GM12875 (cell line): ENCODE results near the gene CADPS2.

Experiments used
- H3K4me3 ChIP-seq: one replicate; pipeline ENCODE4 v1.5.1; 2011; ENCODE audit warnings: low read depth, low read length, control low read depth
- TF ChIP-seq, protein P1 (sequence below): IDR thresholded peaks from 2 replicates; pipeline ENCODE4 v1.5.1; 2011; ENCODE audit warnings: low read depth, mild to moderate bottlenecking, control low read depth, inconsistent platforms, low read length, moderate library complexity, borderline replicate concordance; ENCODE audit not compliant: insufficient read depth

CADPS2 gene

DNA sequence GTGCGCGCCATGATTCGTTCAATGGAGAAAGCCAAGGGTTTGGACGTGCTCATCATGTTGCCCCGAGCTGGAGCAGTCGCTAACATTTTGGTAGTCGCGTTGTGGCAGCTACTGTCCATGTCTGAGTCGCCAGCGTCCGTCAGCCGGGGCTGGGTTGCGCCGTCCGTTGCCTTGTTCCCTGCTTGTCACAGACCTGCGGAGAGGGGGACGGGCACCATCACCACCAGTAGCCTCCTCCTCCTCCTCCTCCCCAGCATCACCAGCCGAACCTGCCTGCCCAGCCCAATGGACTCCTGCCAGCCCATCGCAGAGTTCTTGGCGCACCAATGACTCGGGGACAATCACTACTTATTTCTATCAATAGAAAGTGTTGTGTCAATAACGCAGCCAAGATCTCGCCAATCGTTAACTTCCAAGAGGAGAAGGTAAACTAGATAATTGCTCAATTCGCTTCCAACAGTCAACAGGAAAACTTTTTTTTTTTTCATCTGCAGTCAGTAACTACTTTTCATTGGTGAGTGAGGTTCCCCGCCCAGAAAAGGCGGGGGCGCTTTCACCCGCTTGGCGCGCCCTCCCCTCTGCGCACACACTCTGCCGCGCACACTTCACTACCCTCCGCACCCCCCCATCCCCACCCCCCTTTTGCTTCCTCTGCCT is 581.8 kb downstream of the CADPS2 start, which contains the start of gene FEZF1:
Gene FEZF1, minus strand, starts transcription at position 432 of the 657 bp plus-strand sequence. Its CDS starts 313 bp downstream, at position 119.
- no peak within 1 kb of the TSS for H3K4me3 ChIP-seq
- TF ChIP-seq, protein P1, sequence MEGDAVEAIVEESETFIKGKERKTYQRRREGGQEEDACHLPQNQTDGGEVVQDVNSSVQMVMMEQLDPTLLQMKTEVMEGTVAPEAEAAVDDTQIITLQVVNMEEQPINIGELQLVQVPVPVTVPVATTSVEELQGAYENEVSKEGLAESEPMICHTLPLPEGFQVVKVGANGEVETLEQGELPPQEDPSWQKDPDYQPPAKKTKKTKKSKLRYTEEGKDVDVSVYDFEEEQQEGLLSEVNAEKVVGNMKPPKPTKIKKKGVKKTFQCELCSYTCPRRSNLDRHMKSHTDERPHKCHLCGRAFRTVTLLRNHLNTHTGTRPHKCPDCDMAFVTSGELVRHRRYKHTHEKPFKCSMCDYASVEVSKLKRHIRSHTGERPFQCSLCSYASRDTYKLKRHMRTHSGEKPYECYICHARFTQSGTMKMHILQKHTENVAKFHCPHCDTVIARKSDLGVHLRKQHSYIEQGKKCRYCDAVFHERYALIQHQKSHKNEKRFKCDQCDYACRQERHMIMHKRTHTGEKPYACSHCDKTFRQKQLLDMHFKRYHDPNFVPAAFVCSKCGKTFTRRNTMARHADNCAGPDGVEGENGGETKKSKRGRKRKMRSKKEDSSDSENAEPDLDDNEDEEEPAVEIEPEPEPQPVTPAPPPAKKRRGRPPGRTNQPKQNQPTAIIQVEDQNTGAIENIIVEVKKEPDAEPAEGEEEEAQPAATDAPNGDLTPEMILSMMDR, result no peak

DNA sequence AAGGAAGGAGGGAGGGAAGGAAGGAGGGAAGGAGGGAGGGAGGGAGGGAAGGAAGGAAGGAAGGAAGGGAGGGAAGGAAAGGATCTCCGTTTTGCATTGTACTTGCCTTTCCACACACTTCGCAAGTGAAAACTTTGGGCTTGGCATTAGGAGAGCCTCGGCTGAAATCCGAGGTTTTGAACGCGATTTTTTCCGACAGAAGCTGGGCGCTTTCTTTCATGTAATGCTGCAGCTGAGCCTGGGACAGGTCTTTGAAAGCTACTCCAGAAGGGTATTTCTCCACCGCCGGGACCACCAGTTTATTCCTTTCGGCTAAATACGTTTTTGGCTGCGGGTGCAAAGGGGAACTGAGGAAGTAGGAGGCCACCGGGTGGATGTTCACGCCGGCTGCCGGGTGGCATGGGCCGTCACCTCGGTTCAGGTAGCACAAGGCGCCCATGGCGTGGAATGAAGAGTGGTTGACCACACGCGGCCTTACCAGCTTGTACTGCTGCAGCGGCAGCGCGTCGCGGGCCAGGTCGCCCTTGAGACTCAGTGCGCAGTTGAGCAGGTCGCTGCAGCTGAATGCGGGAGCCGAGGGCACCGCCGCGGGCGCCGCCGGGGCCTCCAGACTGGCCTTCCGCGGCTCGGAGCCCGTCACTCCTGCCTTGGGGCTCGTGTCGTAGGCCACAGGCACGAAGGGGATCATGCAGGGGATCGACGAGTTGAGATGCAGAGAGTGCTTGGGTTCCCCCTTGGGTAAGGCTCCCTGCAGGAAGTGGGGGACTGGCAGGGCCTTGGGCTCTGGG is 582.5 kb downstream of the CADPS2 start:
- TF ChIP-seq, protein P1, result no peak
- no peak overlapping the region for H3K4me3 ChIP-seq

DNA sequence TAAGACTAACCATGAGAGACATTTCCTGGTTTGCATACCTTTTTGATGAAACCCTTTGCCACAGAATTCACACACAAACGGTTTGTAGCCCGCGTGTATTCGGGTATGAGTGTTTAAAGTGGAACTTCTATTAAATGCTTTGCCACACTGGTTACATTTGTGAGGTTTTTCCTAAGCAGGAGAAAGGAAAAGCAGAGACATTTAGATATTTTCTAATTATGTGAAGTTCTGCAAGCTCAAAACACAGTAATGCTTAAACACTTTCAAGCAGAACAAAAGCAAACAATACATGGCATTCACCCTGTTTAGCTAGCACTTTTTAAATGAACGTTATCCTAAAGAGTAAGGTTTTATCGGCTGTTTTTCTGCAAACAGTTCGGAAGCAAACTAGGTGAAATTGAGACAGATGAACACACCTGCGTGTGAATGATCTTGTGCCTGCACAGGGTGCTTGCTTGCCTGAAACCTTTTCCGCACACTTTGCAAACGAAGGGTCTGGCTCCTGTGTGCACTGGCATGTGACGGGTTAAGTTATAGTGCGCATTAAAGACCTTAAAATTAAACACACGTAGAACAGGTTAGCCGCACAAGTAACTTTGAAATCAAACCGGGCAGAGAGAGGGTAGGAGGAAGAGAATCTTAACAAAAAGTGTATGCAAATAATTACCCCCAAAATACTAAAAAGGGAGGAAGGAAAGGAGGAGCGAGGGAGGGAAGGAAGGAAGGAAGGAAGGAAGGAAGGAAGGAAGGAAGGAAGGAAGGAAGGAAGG is 583.3 kb downstream of the CADPS2 start:
- TF ChIP-seq, protein P1, result no peak
- no peak overlapping the region for H3K4me3 ChIP-seq

DNA sequence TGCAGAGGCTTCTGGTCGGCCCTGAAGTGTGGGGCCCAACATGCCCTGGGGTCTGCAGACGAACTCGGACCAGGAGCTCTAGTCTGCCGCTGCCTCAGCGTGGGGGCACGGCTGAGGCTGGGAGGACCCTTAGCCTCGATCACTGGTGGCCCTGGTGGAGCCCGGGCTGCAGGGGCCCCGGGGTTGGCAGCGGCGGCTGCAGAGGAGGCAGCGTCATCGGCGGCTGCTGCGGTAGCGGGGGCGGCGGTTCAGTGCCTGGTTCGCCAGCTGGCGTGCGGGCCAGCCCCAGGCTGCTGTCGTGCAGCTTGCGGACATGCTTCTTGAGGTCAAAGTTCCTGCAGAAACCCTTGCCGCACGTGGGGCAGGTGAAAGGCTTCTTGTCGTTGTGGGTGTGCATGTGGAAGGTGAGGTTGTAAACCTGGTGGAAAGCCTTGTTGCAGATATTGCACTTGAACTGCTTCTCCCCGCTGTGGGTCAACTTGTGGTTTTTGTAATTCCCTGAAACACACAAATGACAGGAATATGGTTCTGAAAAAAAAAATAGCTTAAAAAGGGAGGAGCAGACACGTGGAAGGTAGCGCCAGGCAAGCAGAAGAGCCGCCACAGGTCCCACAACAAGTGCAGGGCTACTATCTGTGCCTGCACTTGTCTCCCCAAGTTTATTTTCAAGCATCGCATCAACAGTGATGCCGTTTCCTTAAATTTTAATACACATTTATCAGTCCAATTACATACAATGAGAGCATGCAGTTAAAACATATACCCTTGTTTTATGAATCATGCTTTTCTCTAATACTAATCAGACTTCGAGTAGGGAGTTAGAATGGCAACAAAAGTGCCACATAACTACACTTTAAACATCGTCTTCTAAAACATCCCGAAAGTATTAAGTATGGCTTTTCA is 584.2 kb downstream of the CADPS2 start:
- no peak overlapping the region for H3K4me3 ChIP-seq
- TF ChIP-seq, protein P1, result no peak

DNA sequence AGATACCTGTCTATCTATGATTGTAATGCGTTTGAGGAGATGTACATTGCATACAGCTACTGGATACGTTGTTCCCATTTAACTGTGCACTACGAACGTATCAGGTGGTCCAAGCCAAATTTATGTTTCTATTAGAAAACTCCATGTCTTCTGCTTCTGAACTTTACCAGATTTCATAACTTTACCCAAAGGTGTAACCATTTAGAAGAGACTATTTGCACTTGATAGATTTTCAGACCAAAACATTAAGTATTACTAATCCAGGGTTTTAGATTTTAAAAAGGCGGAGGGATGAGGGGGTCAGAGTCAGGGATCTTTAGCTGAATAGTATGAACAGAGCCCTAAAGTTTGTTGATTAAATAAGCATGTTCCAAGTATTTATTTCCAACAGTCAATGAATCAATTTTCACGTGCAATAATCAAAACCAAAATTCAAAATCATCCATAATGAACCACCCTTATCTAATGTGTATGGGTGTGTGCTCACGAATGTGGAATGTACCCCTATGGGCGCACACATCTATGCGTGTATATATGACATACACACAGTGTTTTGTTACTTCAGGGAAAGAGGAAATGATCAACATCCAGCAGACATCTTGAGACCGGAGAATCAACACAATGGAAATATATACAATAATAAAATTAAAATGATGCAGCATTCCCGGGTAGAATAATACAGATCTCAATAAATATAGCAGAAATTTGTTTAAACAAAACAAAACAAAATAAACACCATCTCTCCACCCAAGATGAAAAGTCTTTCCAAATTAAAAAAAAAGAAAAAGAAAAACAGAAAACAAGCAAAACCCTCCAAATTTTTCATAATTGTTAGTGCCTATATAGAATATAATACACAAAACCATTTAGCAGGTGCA is 585.1 kb downstream of the CADPS2 start:
- H3K4me3 ChIP-seq, result no peak overlapping the region
- TF ChIP-seq, protein P1, result no peak
